ENCODE data around the gene FGR.

The FGR gene

DNA sequence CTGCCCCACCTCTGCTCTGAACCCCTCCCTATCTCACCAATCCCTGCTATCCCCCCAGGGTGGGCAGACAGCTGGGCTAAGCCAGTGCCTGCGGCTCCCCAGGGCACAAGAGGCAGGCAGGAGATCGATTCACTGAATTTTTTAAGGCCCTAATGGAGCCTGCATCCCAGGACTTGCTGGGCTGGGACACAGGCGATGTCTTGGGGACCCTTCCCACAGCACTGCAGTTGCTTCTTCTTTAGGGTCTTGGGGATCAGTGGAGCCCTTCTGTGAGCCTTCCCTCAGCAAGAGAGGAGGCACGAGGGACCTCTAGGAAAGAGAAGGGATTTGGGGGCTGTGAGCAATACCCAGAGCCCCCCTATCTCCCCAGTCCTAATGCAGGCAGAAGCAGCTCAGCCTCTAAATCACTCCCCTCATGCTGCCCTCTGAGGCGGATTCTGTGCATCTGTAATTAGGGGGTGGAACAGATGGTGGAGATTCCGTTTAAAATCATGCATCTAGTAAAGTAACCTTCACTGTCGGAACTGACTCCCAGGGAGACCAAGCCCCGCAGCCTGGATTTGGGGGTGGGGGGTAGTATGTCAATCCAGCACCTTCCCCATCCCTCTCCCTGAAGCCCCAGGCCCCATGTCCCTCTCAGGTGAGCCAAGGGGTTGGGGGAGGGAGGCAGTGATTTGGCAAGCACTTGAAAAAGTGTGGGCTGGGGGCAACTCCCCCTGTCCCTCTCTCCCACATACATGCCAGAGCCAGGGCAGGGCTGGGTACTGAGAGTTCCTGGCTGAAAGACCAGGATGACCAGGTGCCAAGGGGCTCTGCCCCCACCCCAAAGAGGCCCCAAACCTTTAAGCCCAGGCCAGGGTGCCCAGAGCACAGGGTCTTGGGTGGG lies 41.1 kb downstream of the FGR start:
- DNase-seq, result no peak
- Histone ChIP-seq H3K27ac (peak overlapping the region; percentile 84 to 97), H3K4me3 (no peak overlapping the region), H3K27me3 (no peaks in the 10 kb centered on the region), H3K4me1 (peaks cover 16 to 100% (median 99%) of the 10 kb centered on the region in 4 donors), H3K36me3 (peaks cover 0 to 15% (median 0%) of the 10 kb centered on the region in 3 donors), H3K9me3 (no peaks in the 10 kb centered on the region)
- intact Hi-C loops (cut with DNase I; ENCODE audit: low total_unique reads), result no loop called here
- TF ChIP-seq, protein P1, sequence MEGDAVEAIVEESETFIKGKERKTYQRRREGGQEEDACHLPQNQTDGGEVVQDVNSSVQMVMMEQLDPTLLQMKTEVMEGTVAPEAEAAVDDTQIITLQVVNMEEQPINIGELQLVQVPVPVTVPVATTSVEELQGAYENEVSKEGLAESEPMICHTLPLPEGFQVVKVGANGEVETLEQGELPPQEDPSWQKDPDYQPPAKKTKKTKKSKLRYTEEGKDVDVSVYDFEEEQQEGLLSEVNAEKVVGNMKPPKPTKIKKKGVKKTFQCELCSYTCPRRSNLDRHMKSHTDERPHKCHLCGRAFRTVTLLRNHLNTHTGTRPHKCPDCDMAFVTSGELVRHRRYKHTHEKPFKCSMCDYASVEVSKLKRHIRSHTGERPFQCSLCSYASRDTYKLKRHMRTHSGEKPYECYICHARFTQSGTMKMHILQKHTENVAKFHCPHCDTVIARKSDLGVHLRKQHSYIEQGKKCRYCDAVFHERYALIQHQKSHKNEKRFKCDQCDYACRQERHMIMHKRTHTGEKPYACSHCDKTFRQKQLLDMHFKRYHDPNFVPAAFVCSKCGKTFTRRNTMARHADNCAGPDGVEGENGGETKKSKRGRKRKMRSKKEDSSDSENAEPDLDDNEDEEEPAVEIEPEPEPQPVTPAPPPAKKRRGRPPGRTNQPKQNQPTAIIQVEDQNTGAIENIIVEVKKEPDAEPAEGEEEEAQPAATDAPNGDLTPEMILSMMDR (IDR thresholded peaks at IDR 0.05), result no peak

DNA sequence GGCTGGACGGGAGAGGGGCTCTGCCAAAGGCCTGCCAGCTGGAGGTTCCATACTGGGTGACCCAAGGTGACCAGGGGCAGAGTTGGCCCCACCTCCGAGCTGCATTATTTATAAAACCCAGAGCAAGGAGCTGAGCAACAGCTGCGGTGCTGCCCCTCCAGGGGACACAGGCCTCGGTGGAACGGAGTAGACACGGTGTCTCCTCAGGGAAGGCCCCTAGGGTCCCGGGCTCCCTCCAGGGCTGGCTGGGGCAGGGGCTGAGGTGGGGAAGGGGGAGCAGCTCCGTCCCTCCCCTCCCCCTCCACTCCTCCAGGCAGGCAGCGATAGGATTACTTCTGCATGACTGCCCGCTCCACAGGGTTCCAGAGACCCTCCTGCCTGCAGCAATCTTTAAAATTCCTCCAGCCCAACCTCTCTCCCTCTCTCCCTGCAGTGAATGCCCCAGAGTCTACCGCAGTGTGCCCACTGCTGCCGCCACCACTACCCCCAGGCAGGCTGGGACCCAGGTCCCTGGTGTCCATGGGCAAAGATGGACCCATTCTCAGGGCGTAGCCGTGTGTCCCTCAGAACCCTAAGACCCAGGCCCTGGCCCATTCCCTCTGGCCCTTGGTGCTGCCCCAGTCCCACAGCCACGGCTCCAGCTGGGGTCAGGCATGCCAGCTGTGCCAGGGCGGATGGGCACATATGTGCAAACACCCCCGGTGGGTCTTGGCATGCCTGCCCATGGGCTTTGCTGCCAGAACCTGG lies 41.9 kb downstream of the FGR start:
- Histone ChIP-seq H3K27me3 (no peaks in the 10 kb centered on the region), H3K4me3 (no peak overlapping the region), H3K36me3 (peaks cover 0 to 17% (median 0%) of the 10 kb centered on the region in 3 donors), H3K27ac (peak overlapping the region; percentile 84 to 97), H3K9me3 (no peaks in the 10 kb centered on the region), H3K4me1 (peaks cover 14 to 100% (median 98%) of the 10 kb centered on the region in 4 donors)
- no peak for DNase-seq
- intact Hi-C loops (cut with DNase I; ENCODE audit: low total_unique reads), result no loop called here
- TF ChIP-seq, protein P1 (IDR thresholded peaks at IDR 0.05), result no peak

DNA sequence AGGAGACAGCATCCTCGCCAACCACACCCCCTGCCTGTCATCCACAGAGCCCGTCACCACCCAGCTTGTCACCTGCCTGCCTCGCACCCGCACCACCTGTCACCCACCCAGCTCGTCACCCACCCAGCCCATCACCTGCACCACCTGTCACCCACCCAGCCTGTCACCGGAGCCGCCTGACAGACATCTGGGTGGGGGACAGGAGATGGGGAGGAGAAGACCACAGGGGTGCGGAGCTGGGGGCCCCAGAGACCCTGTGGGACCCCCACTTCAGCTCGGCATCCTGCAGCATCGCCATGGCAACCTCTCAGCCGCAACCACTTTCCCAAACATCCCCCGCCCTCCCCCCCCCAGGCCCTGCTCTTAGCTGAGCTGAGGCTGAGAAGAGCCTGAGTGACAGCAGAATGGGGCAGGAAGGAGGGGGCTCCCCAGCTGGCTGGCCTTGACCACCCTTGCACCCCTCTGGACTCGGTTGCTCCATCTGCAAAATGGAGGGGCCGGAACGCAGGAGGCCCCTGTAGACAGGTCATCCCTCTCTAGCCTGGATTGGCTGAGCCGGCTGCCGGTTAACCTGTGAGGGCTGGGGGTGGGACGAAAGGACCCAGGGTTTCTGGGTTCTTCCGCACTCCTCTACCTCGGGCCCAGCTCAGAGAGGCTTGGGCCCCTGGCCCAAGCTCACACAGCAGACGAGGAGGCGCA lies 42.6 kb downstream of the FGR start:
- H3K27me3 ChIP-seq, result no peaks in the 10 kb centered on the region
- peak overlapping the region; percentile 84 to 97 for H3K27ac ChIP-seq
- DNase-seq, result no peak
- no peak overlapping the region for H3K4me3 ChIP-seq
- intact Hi-C loops (cut with DNase I; ENCODE audit: low total_unique reads), result no loop called here
- H3K4me1 ChIP-seq, result peaks cover 11 to 100% (median 97%) of the 10 kb centered on the region in 4 donors
- H3K36me3 ChIP-seq, result peaks cover 0 to 17% (median 0%) of the 10 kb centered on the region in 3 donors
- TF ChIP-seq, protein P1 (IDR thresholded peaks at IDR 0.05), result no peak
- H3K9me3 ChIP-seq, result no peaks in the 10 kb centered on the region

DNA sequence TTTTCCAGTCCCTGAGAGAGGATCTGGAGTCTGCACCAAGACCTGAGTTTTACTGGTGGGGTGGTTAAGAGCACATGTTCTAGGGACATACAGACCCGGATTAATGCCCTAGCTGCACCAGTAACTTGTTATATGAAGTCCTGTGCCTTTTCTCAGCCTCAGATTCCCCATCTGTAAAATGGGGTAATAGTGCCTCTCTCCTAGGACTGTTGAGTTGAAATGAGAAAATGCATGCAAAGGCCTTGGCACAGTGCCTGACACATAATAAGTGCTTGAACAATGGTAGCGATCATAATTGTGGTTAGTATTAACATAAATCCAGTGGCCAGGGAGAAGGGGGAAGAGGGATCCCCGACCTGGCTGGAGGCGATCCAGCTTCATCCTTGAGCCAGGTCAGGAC lies 43.4 kb downstream of the FGR start:
- H3K9me3 ChIP-seq, result no peaks in the 10 kb centered on the region
- H3K4me1 ChIP-seq, result peaks cover 11 to 100% (median 96%) of the 10 kb centered on the region in 4 donors
- no peak overlapping the region for H3K4me3 ChIP-seq
- intact Hi-C loops (cut with DNase I; ENCODE audit: low total_unique reads), result no loop called here
- TF ChIP-seq, protein P1 (IDR thresholded peaks at IDR 0.05), result no peak
- peaks cover 0 to 17% (median 0%) of the 10 kb centered on the region in 3 donors for H3K36me3 ChIP-seq
- H3K27me3 ChIP-seq, result no peaks in the 10 kb centered on the region
- no peak for DNase-seq
- peak overlapping the region; percentile 84 to 97 for H3K27ac ChIP-seq

DNA sequence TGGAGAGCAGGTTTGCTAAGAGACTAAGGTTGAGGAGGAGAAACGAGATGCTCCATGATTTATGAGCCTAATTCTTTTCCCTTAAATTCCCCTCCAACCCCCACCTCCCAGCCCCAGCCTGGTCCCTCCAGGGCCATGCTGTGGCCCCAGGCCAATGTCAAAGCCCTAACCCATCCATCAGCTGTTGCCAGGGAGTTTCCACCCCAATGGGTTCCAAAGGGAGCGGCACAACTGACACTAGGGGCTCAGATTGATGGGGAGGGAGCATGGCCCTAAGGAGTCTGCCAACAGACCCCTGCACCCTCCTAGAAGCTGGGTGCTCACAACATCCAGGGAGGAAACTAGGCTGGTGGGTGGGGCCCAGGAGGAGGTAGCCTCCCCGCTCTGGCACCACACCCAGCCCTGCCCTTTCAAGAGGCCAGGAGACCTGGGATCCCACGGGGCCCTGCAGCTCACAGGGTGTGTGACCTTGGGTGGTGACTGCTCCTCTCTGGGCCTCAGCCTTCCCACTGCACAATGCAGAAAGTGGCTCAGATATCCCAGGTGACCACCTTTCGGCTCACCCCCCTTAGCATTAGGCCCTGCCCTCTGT lies 44.0 kb downstream of the FGR start:
- peaks cover 7 to 100% (median 93%) of the 10 kb centered on the region in 4 donors for H3K4me1 ChIP-seq
- H3K27me3 ChIP-seq, result no peaks in the 10 kb centered on the region
- DNase-seq, result no peak
- no peak overlapping the region for H3K4me3 ChIP-seq
- intact Hi-C loops (cut with DNase I; ENCODE audit: low total_unique reads), result no loop called here
- H3K36me3 ChIP-seq, result peaks cover 0 to 15% (median 0%) of the 10 kb centered on the region in 3 donors
- no peaks in the 10 kb centered on the region for H3K9me3 ChIP-seq
- peak overlapping the region; percentile 84 to 97 for H3K27ac ChIP-seq
- TF ChIP-seq, protein P1 (IDR thresholded peaks at IDR 0.05), result no peak

Data from tibial artery (tissue), 4 donors.